GM12874 (cell line): Measurements from ENCODE around the gene RND3.

Experiments used
- TF ChIP-seq, protein P1 (sequence below): IDR thresholded peaks from 2 replicates; pipeline ENCODE4 v1.5.1; 2011; ENCODE audit warnings: low read depth, mild to moderate bottlenecking, control low read depth, low read length, moderate library complexity; ENCODE audit not compliant: insufficient read depth

The RND3 gene

GRCh38 chr2:150484006-150484405, 3.5 kb downstream of the RND3 start:
- TF ChIP-seq, protein P1, sequence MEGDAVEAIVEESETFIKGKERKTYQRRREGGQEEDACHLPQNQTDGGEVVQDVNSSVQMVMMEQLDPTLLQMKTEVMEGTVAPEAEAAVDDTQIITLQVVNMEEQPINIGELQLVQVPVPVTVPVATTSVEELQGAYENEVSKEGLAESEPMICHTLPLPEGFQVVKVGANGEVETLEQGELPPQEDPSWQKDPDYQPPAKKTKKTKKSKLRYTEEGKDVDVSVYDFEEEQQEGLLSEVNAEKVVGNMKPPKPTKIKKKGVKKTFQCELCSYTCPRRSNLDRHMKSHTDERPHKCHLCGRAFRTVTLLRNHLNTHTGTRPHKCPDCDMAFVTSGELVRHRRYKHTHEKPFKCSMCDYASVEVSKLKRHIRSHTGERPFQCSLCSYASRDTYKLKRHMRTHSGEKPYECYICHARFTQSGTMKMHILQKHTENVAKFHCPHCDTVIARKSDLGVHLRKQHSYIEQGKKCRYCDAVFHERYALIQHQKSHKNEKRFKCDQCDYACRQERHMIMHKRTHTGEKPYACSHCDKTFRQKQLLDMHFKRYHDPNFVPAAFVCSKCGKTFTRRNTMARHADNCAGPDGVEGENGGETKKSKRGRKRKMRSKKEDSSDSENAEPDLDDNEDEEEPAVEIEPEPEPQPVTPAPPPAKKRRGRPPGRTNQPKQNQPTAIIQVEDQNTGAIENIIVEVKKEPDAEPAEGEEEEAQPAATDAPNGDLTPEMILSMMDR: no peak

DNA sequence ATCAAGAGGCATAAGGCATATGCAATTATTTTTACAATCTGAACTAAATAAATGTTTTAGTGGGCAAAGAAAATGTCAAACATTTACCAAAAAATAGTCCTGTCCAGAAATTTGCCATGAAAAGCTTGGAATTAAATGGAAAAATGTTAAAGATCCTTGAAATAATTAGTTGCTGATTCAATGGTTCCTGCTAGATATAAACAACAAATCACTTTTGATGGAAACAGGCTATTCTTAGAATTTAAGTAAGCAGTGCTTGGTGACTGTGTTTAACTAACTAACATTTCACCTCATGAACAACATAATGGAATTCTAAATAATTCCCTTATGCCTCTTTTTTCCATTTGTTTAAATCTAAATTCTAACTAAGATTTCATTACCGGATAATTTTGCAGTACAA, 3.9 kb downstream of the RND3 start:
- TF ChIP-seq, protein P1: no peak

DNA sequence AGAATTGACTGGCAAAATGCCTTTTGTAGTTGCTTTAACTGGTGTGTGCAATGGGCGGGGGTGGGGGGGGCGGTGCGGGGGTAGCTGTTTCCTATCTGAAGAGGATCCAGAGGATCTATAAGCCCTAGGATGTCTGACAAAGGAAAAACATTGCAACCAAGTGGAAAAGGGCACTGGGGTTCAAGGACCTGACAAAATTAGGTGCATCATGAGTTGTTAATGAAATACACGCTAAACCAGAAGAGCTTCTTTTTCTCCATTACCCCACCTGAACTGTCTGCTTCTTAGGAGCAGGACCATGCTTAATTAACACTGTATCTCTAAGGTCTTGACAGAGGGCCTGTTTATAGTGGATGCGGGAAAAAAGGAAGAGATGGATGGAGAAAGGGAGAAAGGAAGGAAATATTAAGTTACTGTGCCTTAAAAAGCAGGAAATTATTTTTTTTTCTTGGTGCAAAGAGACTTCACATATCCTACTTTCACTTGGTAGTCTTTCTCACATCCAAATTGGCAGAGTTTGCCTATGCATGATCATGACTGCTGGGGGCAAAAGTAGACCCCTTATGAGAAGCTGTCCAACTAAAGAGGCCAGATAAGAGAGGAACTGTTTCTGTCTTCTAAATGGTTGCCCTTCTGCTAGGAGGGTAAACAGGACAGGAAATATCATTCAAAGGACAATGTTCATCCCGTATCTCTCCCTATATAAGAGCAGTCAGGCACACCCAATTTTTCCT, 4.6 kb downstream of the RND3 start:
- TF ChIP-seq, protein P1: no peak

GRCh38 chr2:150482111-150482510, 5.4 kb downstream of the RND3 start:
- TF ChIP-seq, protein P1: no peak

- TF ChIP-seq, protein P1: no peak
These were observed 6.3 kb downstream of the RND3 start for GRCh38 chr2:150480971-150481830.

- TF ChIP-seq, protein P1: no peak
These were observed 7.2 kb downstream of the RND3 start for GRCh38 chr2:150480241-150480640.

- TF ChIP-seq, protein P1: no peak
These were observed 8.2 kb downstream of the RND3 start for GRCh38 chr2:150479075-150479915.
